ENCODE data around the gene APOD. TPM values are rescaled to one million over a fixed set of nuclear protein-coding genes. Genes with fewer than 3 reads are reported as not detected.

APOD gene
- total and polyA plus RNA-seq, 2 of the 8 experiments (the other 6 are each of a cell fraction or from before 2014, with no cell fraction given) = not detected

DNA sequence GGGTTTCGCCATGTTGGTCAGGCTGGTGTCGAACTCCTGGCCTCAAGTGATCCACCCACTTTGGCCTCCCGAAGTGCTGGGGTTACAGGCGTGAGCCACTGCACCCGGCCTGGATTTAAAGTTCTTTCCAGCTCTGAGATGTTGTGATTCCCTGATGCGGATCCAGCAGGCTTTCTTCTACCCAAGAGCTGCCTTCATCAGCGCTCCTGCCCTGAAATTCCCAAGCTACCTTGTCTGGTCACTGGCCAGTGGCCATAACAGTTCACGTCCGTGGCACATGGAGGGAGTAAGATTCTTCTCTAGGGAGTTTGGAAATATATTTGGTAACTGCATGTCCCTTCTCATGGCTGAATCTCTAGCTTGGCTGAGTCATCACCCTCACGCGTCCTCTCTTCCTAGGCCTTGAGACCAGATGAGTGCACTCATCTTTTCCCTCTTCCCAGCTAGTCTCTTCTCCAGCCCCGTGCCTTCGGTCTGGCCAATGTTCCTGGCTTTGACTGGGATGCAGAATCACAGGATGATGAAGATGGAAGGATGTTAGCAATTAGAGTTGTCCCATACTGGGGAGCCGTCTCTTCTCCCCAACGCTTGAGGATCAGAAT is 29.8 kb upstream of the APOD start:
- H3K79me1 ChIP-seq (ENCODE audit: low read depth, low read length) = no peaks in the 10 kb centered on the region; the same call in 1 of the 2 replicates
- no peak overlapping the region for H3K14ac ChIP-seq (ENCODE audit: insufficient read length)
- H2BK20ac ChIP-seq (ENCODE audit: low read length) = no peak overlapping the region
- H3K56ac ChIP-seq (replicated peaks; ENCODE audit: insufficient read length, low read depth, low read length) = no peak overlapping the region
- no peaks in the 10 kb centered on the region for H4K20me1 ChIP-seq (replicated peaks in 1 of 2; ENCODE audit: control insufficient read depth in 1 of 2, insufficient read depth in 2 of 2, low read length in 2 of 2)
- H3K23ac ChIP-seq (ENCODE audit: insufficient read length) = no peak overlapping the region
- no peak overlapping the region for H3K9ac ChIP-seq (replicated peaks in 1 of 4; ENCODE audit: extremely low read depth in 1 of 4, low read depth in 3 of 4, low read length in 3 of 4)
- POLR2A ChIA-PET (ENCODE audit: partially characterized antibody) = no interaction called here
- H3K9me3 ChIP-seq (ENCODE audit: insufficient read depth in 2 of 2, low read depth in 1 of 2, low read length in 1 of 2) = peaks cover 7 to 12% of the 10 kb centered on the region in 2 experiments; a peak in 3 of 4 replicates
- H3K4me3 ChIP-seq (ENCODE audit: extremely low read depth in 1 of 4, insufficient read depth in 2 of 4, low read depth in 3 of 4, low read length in 4 of 4) = no peak overlapping the region
- H3K4me1 ChIP-seq (replicated peaks in 1 of 4; ENCODE audit: control insufficient read depth in 3 of 4, insufficient read depth in 4 of 4, low read length in 3 of 4) = no peaks in the 10 kb centered on the region
- H3K4ac ChIP-seq (replicated peaks; ENCODE audit: insufficient read length, low read depth, low read length) = no peak overlapping the region
- no peak overlapping the region for H2AK5ac ChIP-seq (ENCODE audit: low read depth, low read length)
- H2BK15ac ChIP-seq (ENCODE audit: low read length) = no peak overlapping the region
- 84% methylated on average over 15 of the region's 15 CpGs; no CpG with 5 or more reads in 1 of the 2 experiments for WGBS, 2 experiments (ENCODE audit: extremely low coverage in 1 of 2, insufficient coverage in 1 of 2, insufficient read length in 1 of 2, insufficient replicate concordance in 2 of 2, low coverage in 1 of 2, low lambda C conversion rate in 2 of 2, missing lambda C conversion rate in 1 of 2)
- no peaks in the 10 kb centered on the region for H3K36me3 ChIP-seq (ENCODE audit: control insufficient read depth in 2 of 4, insufficient read depth in 4 of 4, low read length in 3 of 4)
- H4K91ac ChIP-seq (replicated peaks; ENCODE audit: insufficient read length, low read length) = no peak overlapping the region
- no peak overlapping the region for H2BK12ac ChIP-seq (ENCODE audit: low read depth, low read length)
- no peak for TF ChIP-seq POLR2AphosphoS5 (IDR thresholded peaks at IDR 0.05; ENCODE audit: low read depth, low read length)
- no peak for TF ChIP-seq EP300 (IDR thresholded peaks at IDR 0.05; ENCODE audit: borderline replicate concordance in 1 of 2, low read depth in 2 of 2, low read length in 2 of 2)
- no peak for TF ChIP-seq USF2 (IDR thresholded peaks at IDR 0.05; ENCODE audit: low read length)
- no peak for TF ChIP-seq TAF1 (IDR thresholded peaks at IDR 0.05; ENCODE audit: low read depth, low read length)
- CTCF ChIA-PET (ENCODE audit: partially characterized antibody) = interaction anchor here (2.0 kb wide), 1 partner anchor 53 kb away, joined by 5 read pairs; no protein-coding TSS in a partner anchor
- no peaks in the 10 kb centered on the region for H3K23me2 ChIP-seq (ENCODE audit: low read depth, low read length)
- no peak overlapping the region for H3K27ac ChIP-seq (ENCODE audit: low read depth, low read length)
- H2BK120ac ChIP-seq (replicated peaks; ENCODE audit: low read depth, low read length) = no peak overlapping the region
- no peaks in the 10 kb centered on the region for H3K27me3 ChIP-seq (replicated peaks in 1 of 4; ENCODE audit: control insufficient read depth in 3 of 4, extremely low read depth in 1 of 4, insufficient read depth in 3 of 4, low read length in 3 of 4)
- H3K79me2 ChIP-seq (ENCODE audit: control insufficient read depth in 1 of 2, insufficient read depth in 2 of 2, low read length in 2 of 2) = no peaks in the 10 kb centered on the region
- no peak overlapping the region for H2AFZ ChIP-seq (ENCODE audit: low read length)
- no peak overlapping the region for H4K8ac ChIP-seq (ENCODE audit: extremely low read depth, insufficient read depth, low read length)
- H2BK5ac ChIP-seq (ENCODE audit: low read depth, low read length) = no peak overlapping the region
- H3K4me2 ChIP-seq (ENCODE audit: insufficient read depth in 1 of 2, low read depth in 2 of 2, low read length in 2 of 2) = no peak overlapping the region
- DNase-seq (ENCODE audit: low read depth in 1 of 2, low spot score in 2 of 2) (no peak), FAIRE-seq (no peak)
- H3K18ac ChIP-seq (ENCODE audit: extremely low read depth, low read length) = no peak overlapping the region
- no peak overlapping the region for H4K5ac ChIP-seq (ENCODE audit: insufficient read length, low read depth, low read length)
